Testis (tissue), 2 donors: ENCODE measurements around the gene AOC2.

ENCODE experiments used
- CTCF ChIP-seq, 3 experiments: fragments of 450-650 bp in 2 of 3; fragments of 200-600 bp in 1 of 3; sonication (generic) in 1 of 3; IDR thresholded peaks; one replicate each; pipeline ENCODE4 v1.5.1; 2016 to 2019; ENCODE audit warnings: antibody characterized with exemption in 3 of 3, mild to moderate bottlenecking in 2 of 3, moderate library complexity in 1 of 3
- POLR2A ChIP-seq: fragments of 450-650 bp; IDR thresholded peaks from one replicate; pipeline ENCODE4 v1.6.1; 2017; ENCODE audit warnings: antibody characterized with exemption, mild to moderate bottlenecking, moderate library complexity

GRCh38 chr17:42844271-42844670, at the start of gene AOC2:
- TF ChIP-seq POLR2A = no peak
- TF ChIP-seq CTCF (IDR thresholded peaks at IDR 0.05) = no peak
